ENCODE results near the gene TMED10.
A peak's percentile ranks its signal among the peaks of the same experiment; 100 is the strongest.

The TMED10 gene

GRCh38 chr14:75143761-75144527, 32.5 kb downstream of the TMED10 start:
- H3K4me2 ChIP-seq (ENCODE audit: low read length), result no peak overlapping the region
- H3K9me3 ChIP-seq (ENCODE audit: control insufficient read depth, low read length), result no peaks in the 10 kb centered on the region
- H3K4me1 ChIP-seq, result peaks cover 5% of the 10 kb centered on the region
- no peaks in the 10 kb centered on the region for H3K27me3 ChIP-seq (ENCODE audit: control insufficient read depth, insufficient read depth, low read length)
- H2AFZ ChIP-seq, result no peak overlapping the region
- H3K9ac ChIP-seq, result no peak overlapping the region
- no peak overlapping the region for H3K4me3 ChIP-seq (ENCODE audit: low read depth, low read length)
- no peaks in the 10 kb centered on the region for H3K36me3 ChIP-seq (ENCODE audit: control insufficient read depth, insufficient read depth, low read length)
- TF ChIP-seq CTCF (IDR thresholded peaks at IDR 0.05), result no peak
- H3K79me2 ChIP-seq, result peaks cover 30% of the 10 kb centered on the region
- peak overlapping the region; percentile 22 for H3K27ac ChIP-seq

GRCh38 chr14:75142494-75142893, 33.9 kb downstream of the TMED10 start:
- no peak for TF ChIP-seq CTCF (IDR thresholded peaks at IDR 0.05)
- no peak overlapping the region for H3K27ac ChIP-seq
- no peak overlapping the region for H3K4me2 ChIP-seq (ENCODE audit: low read length)
- H3K9ac ChIP-seq, result no peak overlapping the region
- H3K27me3 ChIP-seq (ENCODE audit: control insufficient read depth, insufficient read depth, low read length), result no peaks in the 10 kb centered on the region
- peaks cover 30% of the 10 kb centered on the region for H3K79me2 ChIP-seq
- H3K4me3 ChIP-seq (ENCODE audit: low read depth, low read length), result no peak overlapping the region
- H3K4me1 ChIP-seq, result peaks cover 6% of the 10 kb centered on the region
- no peak overlapping the region for H2AFZ ChIP-seq
- no peaks in the 10 kb centered on the region for H3K36me3 ChIP-seq (ENCODE audit: control insufficient read depth, insufficient read depth, low read length)
- no peaks in the 10 kb centered on the region for H3K9me3 ChIP-seq (ENCODE audit: control insufficient read depth, low read length)

GRCh38 chr14:75141967-75142366, 34.4 kb downstream of the TMED10 start:
- H3K27ac ChIP-seq, result no peak overlapping the region
- no peak overlapping the region for H3K4me3 ChIP-seq (ENCODE audit: low read depth, low read length)
- no peaks in the 10 kb centered on the region for H3K27me3 ChIP-seq (ENCODE audit: control insufficient read depth, insufficient read depth, low read length)
- H3K36me3 ChIP-seq (ENCODE audit: control insufficient read depth, insufficient read depth, low read length), result no peaks in the 10 kb centered on the region
- no peak overlapping the region for H3K9ac ChIP-seq
- peaks cover 30% of the 10 kb centered on the region for H3K79me2 ChIP-seq
- H3K4me2 ChIP-seq (ENCODE audit: low read length), result no peak overlapping the region
- H3K9me3 ChIP-seq (ENCODE audit: control insufficient read depth, low read length), result no peaks in the 10 kb centered on the region
- no peak overlapping the region for H2AFZ ChIP-seq
- H3K4me1 ChIP-seq, result peaks cover 6% of the 10 kb centered on the region
- TF ChIP-seq CTCF (IDR thresholded peaks at IDR 0.05), result peak; percentile 11

- Histone ChIP-seq H3K27ac (no peak overlapping the region), H3K4me1 (peaks cover 6% of the 10 kb centered on the region), H3K4me3 (ENCODE audit: low read depth, low read length) (no peak overlapping the region), H3K9me3 (ENCODE audit: control insufficient read depth, low read length) (no peaks in the 10 kb centered on the region), H3K79me2 (peaks cover 30% of the 10 kb centered on the region), H3K27me3 (ENCODE audit: control insufficient read depth, insufficient read depth, low read length) (no peaks in the 10 kb centered on the region), H3K4me2 (ENCODE audit: low read length) (no peak overlapping the region), H3K9ac (no peak overlapping the region), H3K36me3 (ENCODE audit: control insufficient read depth, insufficient read depth, low read length) (no peaks in the 10 kb centered on the region), H2AFZ (no peak overlapping the region)
- TF ChIP-seq CTCF (IDR thresholded peaks at IDR 0.05), result no peak
Measured at GRCh38 chr14:75141062-75141461, 35.4 kb downstream of the TMED10 start.

- Histone ChIP-seq H2AFZ (no peak overlapping the region), H3K79me2 (peaks cover 30% of the 10 kb centered on the region), H3K4me3 (ENCODE audit: low read depth, low read length) (no peak overlapping the region), H3K4me2 (ENCODE audit: low read length) (no peak overlapping the region), H3K27ac (no peak overlapping the region), H3K9ac (no peak overlapping the region), H3K4me1 (peaks cover 6% of the 10 kb centered on the region), H3K36me3 (ENCODE audit: control insufficient read depth, insufficient read depth, low read length) (no peaks in the 10 kb centered on the region), H3K27me3 (ENCODE audit: control insufficient read depth, insufficient read depth, low read length) (no peaks in the 10 kb centered on the region), H3K9me3 (ENCODE audit: control insufficient read depth, low read length) (no peaks in the 10 kb centered on the region)
- no peak for TF ChIP-seq CTCF (IDR thresholded peaks at IDR 0.05)
Measured at GRCh38 chr14:75140620-75141019, 35.8 kb downstream of the TMED10 start.
